GM21423 (cell line): ENCODE measurements around the gene ATP5MG.

ENCODE experiments used
- ATAC-seq: cut with Tn5 transposase; IDR thresholded peaks from one replicate; pipeline ENCODE4 v1.9.1; 2021; ENCODE audit warnings: mild to moderate bottlenecking, moderate library complexity; ENCODE audit not compliant: unreplicated experiment

The ATP5MG gene

GRCh38 chr11:118441770-118442275 is 40.4 kb downstream of the ATP5MG start:
- ATAC-seq: no peak

GRCh38 chr11:118442301-118442700 is 40.9 kb downstream of the ATP5MG start:
- no peak for ATAC-seq

DNA sequence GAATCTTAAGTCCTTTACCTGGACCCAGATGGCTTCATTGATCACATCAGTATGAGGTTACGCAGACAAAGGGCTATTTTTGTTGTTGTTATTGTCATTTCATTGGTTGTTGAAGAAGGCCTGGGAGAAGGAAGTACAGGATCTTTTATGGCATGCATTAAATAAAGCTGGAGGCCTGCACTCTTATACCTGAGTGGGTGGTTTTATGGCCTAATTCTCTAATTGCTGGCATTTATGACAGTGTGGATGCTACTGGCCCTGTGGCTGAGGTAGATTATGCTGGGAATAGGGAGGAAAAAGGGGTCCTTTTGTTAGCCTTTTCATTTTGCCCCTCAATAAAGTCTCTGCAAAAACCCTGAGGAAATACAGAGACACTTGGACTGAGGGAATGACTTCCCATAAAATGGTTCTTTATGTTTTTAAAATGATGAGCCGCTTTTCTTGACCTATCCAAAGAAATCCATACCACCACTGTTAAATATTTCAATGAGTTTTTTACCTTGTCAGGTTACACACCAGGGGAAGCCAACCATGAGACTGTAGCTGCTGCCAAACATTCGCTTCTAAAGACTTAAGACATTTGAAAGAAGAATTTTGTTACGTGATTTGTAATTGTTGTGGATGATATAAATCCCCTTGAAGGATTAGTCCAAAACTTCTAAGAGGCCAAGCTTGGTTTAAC is 41.6 kb downstream of the ATP5MG start:
- ATAC-seq: no peak

DNA sequence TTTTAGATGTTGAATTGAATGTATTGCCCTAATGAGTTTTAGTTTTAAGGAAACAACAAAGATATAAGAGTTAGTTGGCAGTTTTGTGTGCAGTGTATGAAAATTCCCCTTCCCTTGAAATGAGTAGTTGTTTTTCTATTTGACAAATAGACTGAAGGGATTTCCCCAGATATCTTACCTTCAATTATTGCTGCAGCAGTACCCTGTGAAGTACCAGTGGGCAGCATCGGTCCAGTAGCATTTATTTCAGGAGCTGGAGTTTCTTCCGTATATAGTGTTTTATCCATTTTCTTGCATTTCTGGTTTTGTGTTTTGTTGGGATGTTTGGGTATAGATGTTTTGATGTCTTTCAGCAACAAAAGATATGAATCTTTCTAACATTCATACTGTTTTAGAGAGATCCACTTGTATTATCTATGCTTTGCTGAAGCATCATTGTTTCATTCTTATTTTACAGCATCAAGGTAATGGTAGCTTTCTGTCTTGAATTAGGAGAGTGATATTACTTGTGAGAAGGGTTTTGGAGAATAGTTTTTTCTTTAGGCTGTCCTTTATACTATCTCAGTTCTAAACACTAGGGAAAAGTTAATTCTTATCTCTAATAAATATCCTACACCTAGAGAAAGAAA is 42.3 kb downstream of the ATP5MG start:
- no peak for ATAC-seq

- no peak for ATAC-seq
These were observed 46.0 kb downstream of the ATP5MG start for GRCh38 chr11:118447423-118447822.

GRCh38 chr11:118448294-118448693 is 46.9 kb downstream of the ATP5MG start:
- ATAC-seq: peak; percentile 79

DNA sequence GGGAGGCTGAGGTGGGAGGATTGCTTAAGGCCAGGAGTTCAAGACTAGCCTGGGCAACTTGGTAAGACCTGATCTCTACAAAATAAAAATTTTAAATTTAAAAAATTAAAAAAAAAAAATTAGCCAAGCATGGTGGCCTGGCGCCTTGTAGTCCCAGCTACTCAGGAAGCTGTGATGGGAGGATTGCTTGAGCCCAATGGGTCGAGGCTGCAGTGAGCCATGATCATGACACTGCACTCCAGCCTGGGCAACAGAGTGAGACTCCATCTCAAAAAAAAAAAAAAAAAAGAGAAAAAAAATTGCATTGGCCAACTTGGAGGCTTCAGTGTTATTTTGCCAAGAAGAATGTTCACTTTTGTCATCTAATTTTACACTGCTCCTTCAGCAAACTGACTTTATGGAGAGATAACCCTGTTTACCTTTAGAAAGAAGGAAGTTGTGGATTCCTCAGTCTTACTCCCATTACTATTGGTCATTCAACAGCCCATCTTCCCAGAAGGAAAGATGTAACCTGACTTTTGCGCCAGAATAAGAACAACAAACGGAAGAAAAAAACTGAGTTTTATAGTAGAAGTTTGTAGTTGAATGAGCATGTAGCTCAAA is 48.0 kb downstream of the ATP5MG start:
- no peak for ATAC-seq

DNA sequence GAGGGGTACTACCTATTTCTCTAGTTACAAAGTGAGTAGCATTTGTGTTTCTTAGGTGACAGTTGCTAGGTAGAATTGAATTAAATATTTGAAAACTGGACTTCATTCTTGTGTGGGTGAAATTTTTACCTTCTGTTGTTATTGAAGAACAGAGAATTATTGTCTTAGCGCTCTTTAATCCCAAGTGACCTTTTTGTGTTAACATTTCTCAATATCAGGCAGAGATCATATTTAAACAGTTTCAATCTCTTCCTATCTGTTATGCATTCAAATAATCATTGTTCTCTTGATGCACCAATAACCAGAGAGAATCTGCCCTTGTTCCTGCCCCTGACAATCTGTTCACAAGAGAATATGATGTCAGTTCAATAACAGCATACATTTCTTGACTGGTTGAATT is 49.0 kb downstream of the ATP5MG start:
- no peak for ATAC-seq
